Left ventricle myocardium superior (tissue), 1 donor: ENCODE results near the gene SPRYD3. TPM values are rescaled to one million over a fixed set of nuclear protein-coding genes. Genes with fewer than 3 reads are reported as not detected.
A peak's percentile ranks its signal among the peaks of the same experiment; 100 is the strongest.
"Not testable (repeated sequence)": the region's sequence is repeated elsewhere in the genome, so short reads cannot be mapped to it uniquely, and the experiment has no call there.

Source experiments
- ATAC-seq: fragments of 200-7000 bp; cut with Tn5 transposase; one replicate; pipeline ENCODE4 v1.9.1; 2020; ENCODE audit warnings: mild to moderate bottlenecking, moderate library complexity
- DNase-seq: peaks from one replicate; pipeline ENCODE4 v3.0.0-alpha.2; 2020
- intact Hi-C: fragments of 100-400 bp; cut with micrococcal nuclease; formaldehyde crosslinking; loops from one replicate; pipeline ENCODE4 v1.11.0; 2022
- long read RNA-seq: library from polyadenylated mRNA; unstranded; transcript quantifications from one replicate; pipeline ENCODE4 v2.0.0, GENCODE V29; 2021
- total RNA-seq: library from RNA; stranded (reverse); fragmentation: NEBNext Ultra II Directional; extraction: Animal tissue kit (Norgen Biotek cat#: 25700); gene quantifications from one replicate; pipeline ENCODE4 v1.2.1, GENCODE V29; 2021
- donor health status: DM: no; HTN: yes; CAD: no; lungs with severe emphysema.

SPRYD3 gene
- 39.8 TPM for total RNA-seq
- long read RNA-seq, transcript SPRYD3-201 (11 exons, 2,932 nt), result major isoform, 46 of 61 reads
- long read RNA-seq, partial matches to known transcripts, result 4 of 61 reads
- long read RNA-seq, other reads (novel, unspliced or antisense), result 11 of 61 reads

GRCh38 chr12:53079226-53080117 lies at the start of gene SPRYD3:
Gene SPRYD3, minus strand, starts transcription at chr12:53079390. Its CDS starts 57 bp downstream, at chr12:53079333.
- DNase-seq, result peak; percentile 98
- peak; percentile 99 for ATAC-seq
- intact Hi-C loops, result no loop called here

GRCh38 chr12:53127169-53127568 lies 48.0 kb upstream of the SPRYD3 start:
- intact Hi-C loops, result no loop called here
- DNase-seq (no peak), ATAC-seq (no peak)

GRCh38 chr12:53124352-53124723 lies 45.1 kb upstream of the SPRYD3 start:
- no peak for ATAC-seq
- no peak for DNase-seq
- intact Hi-C loops, result no loop called here

- DNase-seq, result no peak
Observed at GRCh38 chr12:53123578-53124351, 44.6 kb upstream of the SPRYD3 start.

GRCh38 chr12:53122961-53123468 lies 43.8 kb upstream of the SPRYD3 start:
- DNase-seq, result no peak
- ATAC-seq, result no peak
- intact Hi-C loops, result no loop called here

More at GRCh38 chr12:53123578-53124351, 44.6 kb upstream of the SPRYD3 start:
- intact Hi-C loops, result no loop called here
- ATAC-seq, result no peak

GRCh38 chr12:53120685-53121525 lies 41.7 kb upstream of the SPRYD3 start:
- intact Hi-C loops, result no loop called here
- ATAC-seq (no peak), DNase-seq (no peak)

GRCh38 chr12:53118751-53119300 lies 39.6 kb upstream of the SPRYD3 start:
- no peak for ATAC-seq
- DNase-seq, result no peak
- intact Hi-C loops, result no loop called here

GRCh38 chr12:53115891-53116648 lies 36.9 kb upstream of the SPRYD3 start:
- no peak for DNase-seq
- peak; percentile 95 for ATAC-seq
- intact Hi-C loops, result no loop called here

- intact Hi-C loops, result no loop called here
- DNase-seq, result no peak
- ATAC-seq, result peak; percentile 9
Observed at GRCh38 chr12:53115112-53115890, 36.1 kb upstream of the SPRYD3 start.

GRCh38 chr12:53113951-53114350 lies 34.8 kb upstream of the SPRYD3 start:
- ATAC-seq (no peak), DNase-seq (no peak)
- intact Hi-C loops, result no loop called here

- DNase-seq (no peak), ATAC-seq (no peak)
- intact Hi-C loops, result no loop called here
Observed at GRCh38 chr12:53113136-53113705, 34.0 kb upstream of the SPRYD3 start.

GRCh38 chr12:53112431-53112830 lies 33.2 kb upstream of the SPRYD3 start:
- DNase-seq, intact Hi-C loops, ATAC-seq: not testable (repeated sequence)

GRCh38 chr12:53107122-53107521 lies 27.9 kb upstream of the SPRYD3 start:
- ATAC-seq (no peak), DNase-seq (no peak)
- intact Hi-C loops, result no loop called here

GRCh38 chr12:53105712-53106439 lies 26.7 kb upstream of the SPRYD3 start:
- DNase-seq, result no peak
- no peak for ATAC-seq
- intact Hi-C loops, result no loop called here

GRCh38 chr12:53105256-53105655 lies 26.1 kb upstream of the SPRYD3 start:
- ATAC-seq, result no peak
- no peak for DNase-seq
- intact Hi-C loops, result no loop called here

- DNase-seq, result no peak
- intact Hi-C loops, result no loop called here
- ATAC-seq, result no peak
Observed at GRCh38 chr12:53103860-53104305, 24.7 kb upstream of the SPRYD3 start.
